Caco-2 (cell line): Measurements from ENCODE around the gene GPR17. TPM values are rescaled to one million over a fixed set of nuclear protein-coding genes. Genes with fewer than 3 reads are reported as not detected.

Experiments
- BruUV-seq: library from RNA; stranded (reverse); fragments of 400-500 nt; replicated peaks from 2 replicates; lab custom pipeline; 2021; lab: Mats Ljungman, UMichigan
- CTCF ChIA-PET: fragments of 300-600 bp; sonication (Branson Sonifier 250); formaldehyde crosslinking; loops from one replicate; lab custom pipeline; 2022; ENCODE audit warnings: antibody characterized with exemption; lab: Charles Lee
- POLR2A ChIA-PET: fragments of 300-600 bp; sonication (Branson Sonifier 250); formaldehyde crosslinking; loops from one replicate; lab custom pipeline; 2022; ENCODE audit warnings: antibody characterized with exemption; lab: Charles Lee
- DNase-seq, 2 experiments: peaks; one replicate each; pipeline versions ENCODE4 v3.0.0 to v3.0.0-alpha.2; 2020 to 2022
- H3K27me3 ChIP-seq: replicated peaks from 2 replicates; pipeline ENCODE4 v1.6.0; 2011; ENCODE audit warnings: low read length; ENCODE audit not compliant: control insufficient read depth, insufficient read depth
- H3K36me3 ChIP-seq: 2 replicates; pipeline ENCODE4 v1.5.1; 2011; ENCODE audit warnings: low read length; ENCODE audit not compliant: control insufficient read depth, insufficient read depth
- H3K4me1 ChIP-seq: fragments of 250-450 bp; sonication (Bioruptor Pico); 2 replicates; pipeline ENCODE4 v1.5.1; 2020; ENCODE audit warnings: mild to moderate bottlenecking
- H3K4me3 ChIP-seq: 2 replicates; pipeline ENCODE4 v1.5.1; 2011; ENCODE audit warnings: low read depth, mild to moderate bottlenecking, control low read depth, low read length
- H3K9me3 ChIP-seq: fragments of 250-450 bp; sonication (Bioruptor Pico); 2 replicates; pipeline ENCODE4 v1.5.1; 2020; ENCODE audit warnings: mild to moderate bottlenecking, moderate library complexity
- H3K27ac Mint-ChIP-seq: one replicate; pipeline ENCODE4 v1.8.0; 2022; ENCODE audit warnings: mixed read lengths; ENCODE audit not compliant: unreplicated experiment
- H3K27me3 Mint-ChIP-seq: one replicate; pipeline ENCODE4 v1.8.0; 2022; ENCODE audit warnings: mixed read lengths; ENCODE audit not compliant: insufficient read depth, unreplicated experiment
- H3K36me3 Mint-ChIP-seq: one replicate; pipeline ENCODE4 v1.8.0; 2022; ENCODE audit warnings: mild to moderate bottlenecking, mixed read lengths; ENCODE audit not compliant: insufficient read depth, unreplicated experiment
- H3K4me1 Mint-ChIP-seq: one replicate; pipeline ENCODE4 v1.8.0; 2022; ENCODE audit warnings: low read depth, mixed read lengths; ENCODE audit not compliant: unreplicated experiment
- H3K4me3 Mint-ChIP-seq: one replicate; pipeline ENCODE4 v1.8.0; 2022; ENCODE audit warnings: mild to moderate bottlenecking, moderate library complexity, mixed read lengths; ENCODE audit not compliant: unreplicated experiment
- H3K9me3 Mint-ChIP-seq: one replicate; pipeline ENCODE4 v1.8.0; 2022; ENCODE audit warnings: mixed read lengths; ENCODE audit not compliant: unreplicated experiment
- intact Hi-C: fragments of 100-400 bp; cut with micrococcal nuclease; formaldehyde crosslinking; loops from one replicate; pipeline ENCODE4 v1.10.0; 2022; ENCODE audit not compliant: unreplicated experiment
- total RNA-seq: library from RNA; stranded (reverse); gene quantifications from 2 replicates; pipeline ENCODE4 v1.2.3, GENCODE V29; 2022
- TF ChIP-seq, protein P1 (sequence below), 2 experiments: fragments of 200-600 bp in 1 of 2; IDR thresholded peaks; 1 replicate in 1 of 2; 2 replicates in 1 of 2; pipeline versions ENCODE4 v1.5.1 to v1.8.0; 2011 to 2022; ENCODE audit warnings: antibody characterized with exemption in 1 of 2, control low read depth in 1 of 2, inconsistent platforms in 1 of 2, low read depth in 1 of 2, low read length in 1 of 2, mild to moderate bottlenecking in 1 of 2, moderate library complexity in 1 of 2; ENCODE audit not compliant: insufficient read depth in 1 of 2, severe bottlenecking in 1 of 2, unreplicated experiment in 1 of 2

The GPR17 gene
- total RNA-seq, 1 experiment from 2014 or later = not detected

DNA sequence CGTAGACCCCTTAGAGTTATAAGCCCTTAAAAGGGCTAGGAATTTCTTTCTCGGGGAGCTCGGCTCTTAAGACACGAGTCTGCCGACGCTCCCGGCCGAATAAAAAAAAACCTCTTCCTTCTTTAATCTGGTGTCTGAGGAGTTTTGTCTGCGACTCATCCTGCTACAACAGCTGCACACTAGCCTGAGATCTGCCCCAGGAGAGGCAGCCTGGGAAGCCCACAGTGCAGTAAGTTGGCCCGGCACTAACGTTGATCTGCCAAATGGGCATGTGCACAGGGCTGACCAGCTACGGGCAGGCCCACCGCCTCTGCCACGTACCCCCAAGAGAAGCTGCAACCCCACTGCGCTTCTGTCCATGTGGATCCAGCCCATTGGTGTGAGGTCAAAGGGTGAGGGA, 37.8 kb downstream of the GPR17 start:
- peaks cover 3% of the 10 kb centered on the region for H3K27me3 Mint-ChIP-seq
- intact Hi-C loops = no loop called here

DNA sequence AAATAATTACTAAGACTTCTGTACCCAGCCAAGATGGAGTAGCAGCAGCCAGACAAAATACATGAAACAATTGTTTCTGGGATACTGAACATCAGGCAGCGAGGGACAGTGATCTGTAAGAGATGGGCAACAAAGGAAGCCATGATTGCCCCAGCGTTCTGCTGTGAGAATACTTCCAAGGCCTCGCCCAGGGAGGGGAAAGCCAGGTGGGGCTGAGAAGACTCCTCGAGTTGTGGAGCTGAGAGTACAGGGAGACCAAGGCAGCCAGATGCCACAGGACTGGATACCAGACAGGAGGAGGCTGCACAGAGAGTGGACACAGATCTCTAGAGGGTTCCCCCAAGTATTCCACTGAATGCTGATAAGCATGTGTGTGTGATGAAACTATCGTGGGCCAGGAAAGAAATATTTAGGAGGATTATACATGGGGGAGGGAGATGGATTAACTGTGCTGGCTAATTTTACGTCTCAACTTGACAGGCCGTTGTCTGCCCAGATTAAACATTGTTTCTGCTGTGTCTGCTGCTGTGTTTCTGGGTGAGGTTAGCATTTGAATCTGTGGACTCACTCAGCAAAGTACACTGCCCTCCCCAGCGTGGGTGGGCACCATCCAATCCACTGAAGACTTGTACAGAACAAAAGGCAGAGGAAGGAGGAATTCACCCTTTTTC, 39.6 kb downstream of the GPR17 start:
- Histone ChIP-seq H3K4me1 (no peaks in the 10 kb centered on the region), H3K27me3 (no peaks in the 10 kb centered on the region), H3K36me3 (no peaks in the 10 kb centered on the region), H3K4me3 (no peak overlapping the region), H3K9me3 (peaks cover 18% of the 10 kb centered on the region)
- ChIA-PET POLR2A (no interaction called here), CTCF (no interaction called here)
- Mint-ChIP-seq H3K4me1 (no peaks in the 10 kb centered on the region), H3K4me3 (no peak overlapping the region), H3K9me3 (no peaks in the 10 kb centered on the region), H3K27ac (no peak overlapping the region), H3K27me3 (peaks cover 3% of the 10 kb centered on the region), H3K36me3 (no peaks in the 10 kb centered on the region)
- no peak for DNase-seq
- TF ChIP-seq, protein P1, sequence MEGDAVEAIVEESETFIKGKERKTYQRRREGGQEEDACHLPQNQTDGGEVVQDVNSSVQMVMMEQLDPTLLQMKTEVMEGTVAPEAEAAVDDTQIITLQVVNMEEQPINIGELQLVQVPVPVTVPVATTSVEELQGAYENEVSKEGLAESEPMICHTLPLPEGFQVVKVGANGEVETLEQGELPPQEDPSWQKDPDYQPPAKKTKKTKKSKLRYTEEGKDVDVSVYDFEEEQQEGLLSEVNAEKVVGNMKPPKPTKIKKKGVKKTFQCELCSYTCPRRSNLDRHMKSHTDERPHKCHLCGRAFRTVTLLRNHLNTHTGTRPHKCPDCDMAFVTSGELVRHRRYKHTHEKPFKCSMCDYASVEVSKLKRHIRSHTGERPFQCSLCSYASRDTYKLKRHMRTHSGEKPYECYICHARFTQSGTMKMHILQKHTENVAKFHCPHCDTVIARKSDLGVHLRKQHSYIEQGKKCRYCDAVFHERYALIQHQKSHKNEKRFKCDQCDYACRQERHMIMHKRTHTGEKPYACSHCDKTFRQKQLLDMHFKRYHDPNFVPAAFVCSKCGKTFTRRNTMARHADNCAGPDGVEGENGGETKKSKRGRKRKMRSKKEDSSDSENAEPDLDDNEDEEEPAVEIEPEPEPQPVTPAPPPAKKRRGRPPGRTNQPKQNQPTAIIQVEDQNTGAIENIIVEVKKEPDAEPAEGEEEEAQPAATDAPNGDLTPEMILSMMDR (IDR thresholded peaks at IDR 0.05; ENCODE audit: insufficient read depth in 1 of 2, low read depth in 1 of 2, low read length in 1 of 2, severe bottlenecking in 1 of 2, unreplicated experiment in 1 of 2) = no peak
- BruUV-seq = no TSS peak
- intact Hi-C loops = no loop called here

More for the DNA sequence above, 37.8 kb downstream of the GPR17 start:
- DNase-seq = no peak
- no TSS peak for BruUV-seq
- POLR2A ChIA-PET = no interaction called here
- Histone ChIP-seq H3K36me3 (no peaks in the 10 kb centered on the region), H3K4me1 (no peaks in the 10 kb centered on the region), H3K27me3 (no peaks in the 10 kb centered on the region), H3K4me3 (no peak overlapping the region), H3K9me3 (0 out of 2 replicates have a peak, but pooled peaks cover 7% of the 10 kb centered on the region)
- no peaks in the 10 kb centered on the region for H3K9me3 Mint-ChIP-seq
- H3K4me3 Mint-ChIP-seq = no peak overlapping the region
- CTCF ChIA-PET = interaction anchor here (1.5 kb wide), 1 partner anchor 92 kb away, joined by 3 read pairs; no protein-coding TSS in a partner anchor
- TF ChIP-seq, protein P1 (IDR thresholded peaks at IDR 0.05; ENCODE audit: insufficient read depth in 1 of 2, low read depth in 1 of 2, low read length in 1 of 2, severe bottlenecking in 1 of 2, unreplicated experiment in 1 of 2) = no peak
- H3K4me1 Mint-ChIP-seq = no peaks in the 10 kb centered on the region
- H3K36me3 Mint-ChIP-seq = no peaks in the 10 kb centered on the region
- no peak overlapping the region for H3K27ac Mint-ChIP-seq

DNA sequence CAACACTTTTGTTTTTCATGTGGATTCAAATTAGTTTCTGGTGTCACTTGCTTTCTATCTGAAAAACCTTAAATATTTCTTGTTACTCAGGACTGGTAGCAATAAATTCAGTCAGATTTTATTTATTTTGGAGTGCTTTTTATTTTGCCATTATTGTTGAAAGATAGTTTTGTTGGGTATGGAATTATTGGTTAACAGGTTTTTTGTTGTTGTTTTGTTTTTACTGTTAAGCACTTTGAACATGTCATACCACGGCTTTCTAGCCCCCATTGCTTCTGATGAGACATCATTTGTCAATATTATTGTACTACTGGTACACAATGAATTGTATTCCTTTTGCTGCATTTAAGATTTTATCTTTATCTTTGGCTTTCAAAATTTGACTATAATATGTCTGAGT, 42.5 kb downstream of the GPR17 start:
- H3K36me3 ChIP-seq = no peaks in the 10 kb centered on the region
- POLR2A ChIA-PET = no interaction called here
- Mint-ChIP-seq H3K27me3 (no peaks in the 10 kb centered on the region), H3K4me1 (no peaks in the 10 kb centered on the region), H3K27ac (no peak overlapping the region), H3K36me3 (no peaks in the 10 kb centered on the region), H3K9me3 (peaks cover 19% of the 10 kb centered on the region), H3K4me3 (no peak overlapping the region)
- DNase-seq = no peak
- peaks cover 32% of the 10 kb centered on the region for H3K9me3 ChIP-seq
- no peak overlapping the region for H3K4me3 ChIP-seq
- TF ChIP-seq, protein P1 (IDR thresholded peaks at IDR 0.05; ENCODE audit: insufficient read depth in 1 of 2, low read depth in 1 of 2, low read length in 1 of 2, severe bottlenecking in 1 of 2, unreplicated experiment in 1 of 2) = no peak
- CTCF ChIA-PET = no interaction called here
- intact Hi-C loops = no loop called here
- H3K27me3 ChIP-seq = no peaks in the 10 kb centered on the region
- no TSS peak for BruUV-seq
- no peaks in the 10 kb centered on the region for H3K4me1 ChIP-seq
